AG10803 (cell line): Measurements from ENCODE around the gene DCAF8L2.
"Not testable (repeated sequence)": the region's sequence is repeated elsewhere in the genome, so short reads cannot be mapped to it uniquely, and the experiment has no call there.

Experiments
- DNase-seq: peaks from one replicate; pipeline ENCODE4 v3.0.0; 2010; ENCODE audit warnings: low read depth
- H3K4me3 ChIP-seq: 2 replicates; pipeline ENCODE4 v1.5.1; 2011; ENCODE audit warnings: mild to moderate bottlenecking, low read length, control low read depth
- TF ChIP-seq, protein P1 (sequence below): conservative IDR thresholded peaks from 2 replicates; pipeline ENCODE4 v1.5.1; 2011; ENCODE audit warnings: mild to moderate bottlenecking, low read length, control low read depth, inconsistent platforms

Gene DCAF8L2

DNA sequence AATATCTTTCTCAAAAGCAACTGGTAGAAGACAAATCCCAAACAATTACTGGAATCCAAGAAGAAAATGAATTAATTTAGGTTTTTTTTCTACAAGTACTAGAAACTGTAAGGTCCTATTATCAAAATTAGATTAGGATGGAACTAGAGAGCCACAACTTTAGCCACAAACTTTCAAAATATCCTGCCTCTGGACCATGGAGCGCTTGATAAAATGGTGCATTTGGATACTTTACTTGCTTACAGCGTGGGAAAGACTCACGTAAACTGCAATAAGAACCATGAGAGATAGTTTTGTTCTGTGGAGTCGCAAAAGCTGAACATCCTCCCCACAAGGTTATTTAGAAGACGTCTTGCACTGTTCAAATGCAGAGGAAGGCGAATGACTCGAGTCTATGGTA lies at the start of gene DCAF8L2:
TSS of gene DCAF8L2 (plus strand) at position 301 of the 400 bp plus-strand sequence. CDS start 156,552 bp downstream, outside the sequence.
- TF ChIP-seq, protein P1, sequence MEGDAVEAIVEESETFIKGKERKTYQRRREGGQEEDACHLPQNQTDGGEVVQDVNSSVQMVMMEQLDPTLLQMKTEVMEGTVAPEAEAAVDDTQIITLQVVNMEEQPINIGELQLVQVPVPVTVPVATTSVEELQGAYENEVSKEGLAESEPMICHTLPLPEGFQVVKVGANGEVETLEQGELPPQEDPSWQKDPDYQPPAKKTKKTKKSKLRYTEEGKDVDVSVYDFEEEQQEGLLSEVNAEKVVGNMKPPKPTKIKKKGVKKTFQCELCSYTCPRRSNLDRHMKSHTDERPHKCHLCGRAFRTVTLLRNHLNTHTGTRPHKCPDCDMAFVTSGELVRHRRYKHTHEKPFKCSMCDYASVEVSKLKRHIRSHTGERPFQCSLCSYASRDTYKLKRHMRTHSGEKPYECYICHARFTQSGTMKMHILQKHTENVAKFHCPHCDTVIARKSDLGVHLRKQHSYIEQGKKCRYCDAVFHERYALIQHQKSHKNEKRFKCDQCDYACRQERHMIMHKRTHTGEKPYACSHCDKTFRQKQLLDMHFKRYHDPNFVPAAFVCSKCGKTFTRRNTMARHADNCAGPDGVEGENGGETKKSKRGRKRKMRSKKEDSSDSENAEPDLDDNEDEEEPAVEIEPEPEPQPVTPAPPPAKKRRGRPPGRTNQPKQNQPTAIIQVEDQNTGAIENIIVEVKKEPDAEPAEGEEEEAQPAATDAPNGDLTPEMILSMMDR, result no peak
- DNase-seq, result no peak
- H3K4me3 ChIP-seq, result no peak within 1 kb of the TSS

DNA sequence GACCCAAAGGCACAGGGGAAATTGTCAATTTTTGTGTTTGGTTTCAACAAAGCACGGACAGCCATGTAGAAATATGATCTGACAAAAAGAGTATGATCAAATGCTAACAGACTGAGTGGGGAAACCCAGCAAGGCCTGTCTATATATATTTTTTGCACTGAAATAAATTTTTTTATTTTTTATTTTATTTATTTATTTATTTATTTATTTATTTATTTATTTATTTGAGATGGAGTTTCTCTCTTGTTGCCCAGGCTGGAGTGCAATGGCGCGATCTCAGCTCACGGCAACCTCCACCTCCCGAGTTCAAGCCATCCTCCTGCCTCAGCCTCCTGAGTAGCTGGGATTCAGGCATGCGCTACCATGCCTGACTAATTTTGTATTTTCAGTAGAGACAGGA lies 49.0 kb upstream of the DCAF8L2 start:
- not testable (repeated sequence) for H3K4me3 ChIP-seq, DNase-seq

DNA sequence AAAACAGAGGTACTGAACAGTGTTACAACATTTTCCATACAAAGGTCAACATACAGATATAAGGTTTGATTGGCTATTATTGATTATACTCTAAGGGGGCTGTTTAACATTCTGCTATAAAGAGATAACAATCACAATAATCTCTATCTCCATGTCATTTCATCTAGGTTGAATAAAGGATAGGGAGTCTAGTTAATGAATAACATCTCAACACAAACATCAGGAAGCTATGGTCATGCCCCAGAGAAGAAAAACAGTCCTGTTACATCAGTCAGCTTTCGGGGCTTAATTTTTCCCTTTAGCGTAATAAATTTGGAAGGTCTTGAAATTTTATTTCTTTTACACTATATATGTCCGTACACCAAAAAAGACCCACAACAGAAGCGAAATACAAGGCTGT lies 41.5 kb upstream of the DCAF8L2 start:
- no peak overlapping the region for H3K4me3 ChIP-seq
- DNase-seq, result no peak
- TF ChIP-seq, protein P1, result no peak

DNA sequence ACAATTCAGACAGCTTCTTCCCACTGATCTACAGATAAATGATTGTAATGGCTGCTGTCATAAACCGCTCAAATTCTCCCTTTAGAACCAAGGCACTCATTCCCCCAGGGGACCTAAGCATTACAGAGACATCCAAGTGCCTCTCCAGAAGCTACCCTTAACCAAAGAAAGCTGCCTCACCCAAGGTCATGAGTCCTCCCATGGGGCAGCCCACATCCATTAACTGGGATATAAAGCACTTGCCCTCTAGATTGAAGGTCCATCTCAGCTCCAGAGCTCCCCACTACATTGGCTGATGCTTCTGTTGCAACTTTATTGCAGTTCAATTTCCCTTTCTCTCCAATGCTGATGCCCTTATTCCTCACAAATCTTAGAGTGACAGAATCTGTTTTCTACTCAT lies 40.5 kb upstream of the DCAF8L2 start:
- TF ChIP-seq, protein P1, result no peak
- no peak for DNase-seq
- H3K4me3 ChIP-seq, result no peak overlapping the region

DNA sequence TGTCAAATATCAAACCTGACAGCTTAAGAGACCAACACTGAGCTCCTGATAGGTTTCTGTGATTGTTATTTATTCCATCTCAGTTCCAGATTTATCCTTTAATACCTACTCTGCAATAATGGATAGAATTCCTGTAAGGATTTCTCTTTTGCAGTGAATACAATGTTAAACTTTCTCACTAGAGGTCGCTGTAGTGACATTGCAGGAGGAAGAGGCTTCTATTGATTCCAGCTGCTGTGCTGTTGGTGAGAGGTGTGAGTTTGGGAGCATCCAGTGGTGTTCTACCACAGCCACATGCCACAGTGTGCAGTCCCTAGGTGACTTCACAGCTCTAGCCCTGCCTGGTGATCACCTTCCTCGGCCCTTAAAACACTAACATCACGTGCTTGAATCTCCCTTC lies 34.6 kb upstream of the DCAF8L2 start:
- TF ChIP-seq, protein P1, result no peak
- DNase-seq, result no peak
- no peak overlapping the region for H3K4me3 ChIP-seq

DNA sequence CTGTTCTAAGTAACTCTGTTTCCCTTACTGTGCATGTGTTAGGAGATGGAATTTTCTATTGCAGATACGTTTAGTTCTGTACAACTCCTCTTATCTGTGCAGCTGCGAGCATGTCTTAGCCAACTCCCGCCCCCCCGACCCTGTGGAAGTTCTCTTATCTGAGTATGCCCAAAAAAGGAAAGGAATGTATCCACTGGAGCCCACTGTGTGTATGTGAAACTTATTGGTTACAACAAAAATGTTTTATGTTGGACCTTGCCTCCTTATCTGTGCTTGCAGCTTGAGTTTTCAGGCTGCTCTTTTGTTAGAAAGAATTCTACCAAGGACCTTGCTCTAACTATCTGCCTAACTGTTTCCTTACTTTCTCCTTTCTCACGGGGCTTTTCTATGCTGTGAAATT lies 24.2 kb upstream of the DCAF8L2 start:
- H3K4me3 ChIP-seq, result no peak overlapping the region
- no peak for DNase-seq
- TF ChIP-seq, protein P1, result no peak

DNA sequence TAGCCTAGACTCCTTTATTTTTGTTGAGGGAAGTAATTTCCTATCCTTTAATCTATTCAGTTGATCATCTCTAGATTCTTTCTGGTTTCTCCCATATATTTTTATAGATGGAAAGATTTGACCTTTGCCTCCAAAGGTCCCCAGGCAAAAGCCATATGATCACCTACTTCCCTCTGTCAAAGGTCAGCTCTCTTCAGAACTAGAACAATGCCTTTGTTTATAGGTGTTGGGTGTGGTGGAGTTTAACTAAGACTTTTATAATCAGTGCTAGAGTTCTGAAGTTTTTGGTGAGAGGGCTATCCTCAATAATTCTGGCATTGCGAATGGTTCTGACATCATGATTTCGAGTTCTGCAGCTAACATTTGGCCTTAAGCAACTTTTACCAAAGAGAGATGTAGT lies 19.0 kb upstream of the DCAF8L2 start:
- DNase-seq, result no peak
- H3K4me3 ChIP-seq, result no peak overlapping the region
- TF ChIP-seq, protein P1, result no peak

DNA sequence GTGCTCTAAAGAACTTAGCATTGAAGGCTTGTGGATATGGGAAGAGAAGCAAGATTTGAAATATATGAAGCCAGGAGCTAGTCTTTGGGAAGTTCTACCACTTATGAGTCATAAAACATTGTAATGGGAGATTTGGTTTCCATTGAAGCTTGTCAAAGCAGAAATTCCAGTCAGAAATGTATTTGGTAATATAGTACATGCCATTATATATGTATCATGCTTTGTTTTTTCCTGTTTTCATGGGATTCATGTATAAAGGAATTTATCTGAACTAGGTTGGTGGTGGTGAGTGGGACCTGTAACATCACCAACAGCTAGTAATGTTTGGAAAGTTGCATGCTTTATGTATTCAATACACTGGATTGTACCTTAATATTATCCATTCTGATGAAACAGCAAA lies 14.6 kb upstream of the DCAF8L2 start:
- no peak overlapping the region for H3K4me3 ChIP-seq
- DNase-seq, result no peak
- TF ChIP-seq, protein P1, result no peak
